NCI-H1436 treated with DMSO at 0.1 percent for 48 hours (cell line): ENCODE results near the gene SZT2.

Experiments used
- DNase-seq: peaks from one replicate; lab custom pipeline; 2025; lab: John Stamatoyannopoulos, UW

Gene SZT2

GRCh38 chr1:43441894-43442637, 52.4 kb downstream of the SZT2 start:
- no peak for DNase-seq

- DNase-seq: no peak
These were observed 53.1 kb downstream of the SZT2 start for GRCh38 chr1:43442756-43443155.

GRCh38 chr1:43443197-43443946, 53.7 kb downstream of the SZT2 start:
- no peak for DNase-seq

- DNase-seq: no peak
These were observed 54.6 kb downstream of the SZT2 start for GRCh38 chr1:43444151-43444828.

- DNase-seq: no peak
These were observed 55.1 kb downstream of the SZT2 start for GRCh38 chr1:43444836-43445235.

- DNase-seq: no peak
These were observed 56.1 kb downstream of the SZT2 start for GRCh38 chr1:43445606-43446387.

- DNase-seq: no peak
These were observed 56.7 kb downstream of the SZT2 start for GRCh38 chr1:43446388-43446740.

- DNase-seq: no peak
These were observed 57.5 kb downstream of the SZT2 start for GRCh38 chr1:43446881-43447835.

GRCh38 chr1:43447891-43448708, 58.4 kb downstream of the SZT2 start:
- DNase-seq: no peak

GRCh38 chr1:43448955-43449707, 59.4 kb downstream of the SZT2 start:
- DNase-seq: no peak

- DNase-seq: no peak
These were observed 60.0 kb downstream of the SZT2 start for GRCh38 chr1:43449708-43450069.

- DNase-seq: no peak
These were observed 60.7 kb downstream of the SZT2 start for GRCh38 chr1:43450251-43450941.

- no peak for DNase-seq
These were observed 61.5 kb downstream of the SZT2 start for GRCh38 chr1:43451157-43451591.

GRCh38 chr1:43451701-43452532, 62.2 kb downstream of the SZT2 start:
- no peak for DNase-seq

- DNase-seq: no peak
These were observed 63.2 kb downstream of the SZT2 start for GRCh38 chr1:43452789-43453441.

GRCh38 chr1:43453442-43454269, 64.0 kb downstream of the SZT2 start, which contains the start of gene HYI:
Gene HYI, minus strand, starts transcription at chr1:43453931. Its CDS starts 138 bp downstream, at chr1:43453793.
- no peak for DNase-seq
